ENCODE data around the gene GADL1.

GADL1 gene

DNA sequence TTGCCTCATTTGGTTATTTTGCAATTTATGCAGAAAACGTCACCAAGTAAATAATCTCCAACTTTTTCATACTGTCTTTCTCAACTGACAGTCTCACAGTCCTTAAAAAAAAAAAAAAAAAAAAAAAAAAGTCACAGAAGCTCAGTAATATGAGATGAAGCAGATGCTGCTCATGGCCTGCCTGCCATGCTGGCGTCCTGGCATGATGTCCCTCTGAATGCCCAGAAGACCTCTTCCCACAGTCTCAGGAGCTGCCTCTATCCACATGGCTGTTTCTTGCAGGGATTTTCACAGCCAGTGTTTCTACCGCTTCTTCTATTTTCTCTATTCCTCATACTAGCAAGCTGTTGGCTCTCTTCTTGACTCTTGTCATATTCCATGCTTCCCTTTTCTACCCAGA, 200.3 kb downstream of the GADL1 start:
- no peaks in the 10 kb centered on the region for H3K9me2 ChIP-seq (ENCODE audit: low read depth, low read length)

GRCh38 chr3:30693470-30694120, 200.9 kb downstream of the GADL1 start:
- Histone ChIP-seq H3K27ac (ENCODE audit: low read depth, low read length, poor library complexity, severe bottlenecking) (peak overlapping the region; percentile 10), H3K9me3 (ENCODE audit: low read length) (no peaks in the 10 kb centered on the region), H4K20me1 (ENCODE audit: insufficient read depth, low read length) (no peaks in the 10 kb centered on the region), H3K9ac (ENCODE audit: low read length) (no peak overlapping the region), H2AFZ (ENCODE audit: low read length) (no peak overlapping the region), H3K4me3 (ENCODE audit: low read depth, low read length, poor library complexity, severe bottlenecking) (no peak overlapping the region), H3K79me2 (ENCODE audit: insufficient read depth, low read length) (no peaks in the 10 kb centered on the region), H3K27me3 (ENCODE audit: insufficient read depth, low read length) (no peaks in the 10 kb centered on the region), H3K4me1 (ENCODE audit: insufficient read depth, low read length, severe bottlenecking) (no peaks in the 10 kb centered on the region), H3F3A (ENCODE audit: insufficient read depth, low read length) (no peaks in the 10 kb centered on the region), H3K36me3 (ENCODE audit: insufficient read depth, low read length) (peaks cover 74% of the 10 kb centered on the region; the same call in 1 of the 2 replicates), H3K9me2 (ENCODE audit: low read depth, low read length) (no peaks in the 10 kb centered on the region), H3K4me2 (ENCODE audit: low read length) (no peak overlapping the region)
- TF ChIP-seq EZH2 (IDR thresholded peaks at IDR 0.05; ENCODE audit: borderline replicate concordance, low read length) (no peak), CTCF (IDR thresholded peaks at IDR 0.05; ENCODE audit: low read length) (peak; percentile 88)

More for the DNA sequence above, 200.3 kb downstream of the GADL1 start:
- Histone ChIP-seq H3K9me3 (ENCODE audit: low read length) (no peaks in the 10 kb centered on the region), H3K27me3 (ENCODE audit: insufficient read depth, low read length) (no peaks in the 10 kb centered on the region), H4K20me1 (ENCODE audit: insufficient read depth, low read length) (no peaks in the 10 kb centered on the region), H3K36me3 (ENCODE audit: insufficient read depth, low read length) (peaks cover 69% of the 10 kb centered on the region; the same call in 1 of the 2 replicates), H3K9ac (ENCODE audit: low read length) (no peak overlapping the region), H3K4me1 (ENCODE audit: insufficient read depth, low read length, severe bottlenecking) (no peaks in the 10 kb centered on the region), H3K4me3 (ENCODE audit: low read depth, low read length, poor library complexity, severe bottlenecking) (no peak overlapping the region), H3K79me2 (ENCODE audit: insufficient read depth, low read length) (no peaks in the 10 kb centered on the region), H3K27ac (ENCODE audit: low read depth, low read length, poor library complexity, severe bottlenecking) (no peak overlapping the region), H3K4me2 (ENCODE audit: low read length) (no peak overlapping the region), H2AFZ (ENCODE audit: low read length) (no peak overlapping the region), H3F3A (ENCODE audit: insufficient read depth, low read length) (no peaks in the 10 kb centered on the region)
- no peak for TF ChIP-seq CTCF (IDR thresholded peaks at IDR 0.05; ENCODE audit: low read length)
- no peak for TF ChIP-seq EZH2 (IDR thresholded peaks at IDR 0.05; ENCODE audit: borderline replicate concordance, low read length)

- no peaks in the 10 kb centered on the region for H3K9me2 ChIP-seq (ENCODE audit: low read depth, low read length)
- H3F3A ChIP-seq (ENCODE audit: insufficient read depth, low read length): no peaks in the 10 kb centered on the region
- H3K36me3 ChIP-seq (ENCODE audit: insufficient read depth, low read length): peaks cover 84% of the 10 kb centered on the region
- no peaks in the 10 kb centered on the region for H3K27me3 ChIP-seq (ENCODE audit: insufficient read depth, low read length)
- no peak overlapping the region for H3K9ac ChIP-seq (ENCODE audit: low read length)
- peak overlapping the region; percentile 10 for H3K27ac ChIP-seq (ENCODE audit: low read depth, low read length, poor library complexity, severe bottlenecking)
- H3K9me3 ChIP-seq (ENCODE audit: low read length): no peaks in the 10 kb centered on the region
- H3K4me1 ChIP-seq (ENCODE audit: insufficient read depth, low read length, severe bottlenecking): no peaks in the 10 kb centered on the region
- H3K4me2 ChIP-seq (ENCODE audit: low read length): no peak overlapping the region
- H4K20me1 ChIP-seq (ENCODE audit: insufficient read depth, low read length): no peaks in the 10 kb centered on the region
- H3K4me3 ChIP-seq (ENCODE audit: low read depth, low read length, poor library complexity, severe bottlenecking): no peak overlapping the region
- TF ChIP-seq CTCF (IDR thresholded peaks at IDR 0.05; ENCODE audit: low read length) (no peak), EZH2 (IDR thresholded peaks at IDR 0.05; ENCODE audit: borderline replicate concordance, low read length) (no peak)
- H2AFZ ChIP-seq (ENCODE audit: low read length): no peak overlapping the region
- H3K79me2 ChIP-seq (ENCODE audit: insufficient read depth, low read length): no peaks in the 10 kb centered on the region
These were observed 201.8 kb downstream of the GADL1 start for GRCh38 chr3:30692498-30693130.

Measured in OCI-LY1 (cell line).